SK-N-SH (cell line): ENCODE measurements around the gene MACROD2. TPM values are rescaled to one million over a fixed set of nuclear protein-coding genes. Genes with fewer than 3 reads are reported as not detected.

ENCODE experiments used
- CTCF ChIA-PET: fragments of 300-600, 350-600 bp; formaldehyde crosslinking; extraction: SDS; loops from one replicate; lab custom pipeline; 2021; lab: Yijun Ruan, JAX
- POLR2A ChIA-PET: fragments of 350-600 bp; sonication (Branson Sonifier 250); formaldehyde crosslinking; extraction: SDS; loops from one replicate; lab custom pipeline; 2020; ENCODE audit warnings: antibody characterized with exemption, inconsistent platforms; lab: Yijun Ruan, JAX
- DNase-seq: peaks from one replicate; pipeline ENCODE4 v3.0.0; 2012
- H2AFZ ChIP-seq: fragments of 200-600 bp; sonication (generic); 2 replicates; pipeline ENCODE4 v1.8.1; 2016; ENCODE audit warnings: antibody characterized with exemption, mild to moderate bottlenecking, low read depth
- H3F3A ChIP-seq: fragments of 200-600 bp; sonication (generic); replicated peaks from 2 replicates; pipeline ENCODE3; 2016; ENCODE audit warnings: antibody characterized with exemption, mild to moderate bottlenecking; ENCODE audit not compliant: insufficient read depth
- H3K27ac ChIP-seq, 2 experiments: fragments of 200-500 bp in 1 of 2; fragments of 200-600 bp in 1 of 2; sonication (Bioruptor generic) in 1 of 2; sonication (generic), shearing (Covaris generic) in 1 of 2; 2 replicates each; pipeline versions ENCODE4 v1.5.1 to v1.6.1; 2014 to 2016; ENCODE audit warnings: low read depth in 2 of 2, inconsistent platforms in 1 of 2, low read length in 1 of 2, mild to moderate bottlenecking in 1 of 2, mixed read lengths in 1 of 2
- H3K27me3 ChIP-seq: fragments of 200-600 bp; sonication (generic), shearing (Covaris generic); 2 replicates; pipeline ENCODE4 v1.6.1; 2016; ENCODE audit warnings: mixed run types; ENCODE audit not compliant: insufficient read depth
- H3K36me3 ChIP-seq, 2 experiments: fragments of 200-500 bp in 1 of 2; fragments of 200-600 bp in 1 of 2; sonication (Bioruptor generic) in 1 of 2; sonication (generic) in 1 of 2; replicated peaks in 1 of 2; 2 replicates each; pipeline versions ENCODE3 to v1.5.1; 2014 to 2016; ENCODE audit warnings: low read length in 1 of 2, mild to moderate bottlenecking in 1 of 2; ENCODE audit not compliant: insufficient read depth in 2 of 2, control insufficient read depth in 1 of 2
- H3K4me1 ChIP-seq, 2 experiments: fragments of 200-500 bp in 1 of 2; fragments of 200-600 bp in 1 of 2; sonication (Bioruptor generic) in 1 of 2; sonication (generic), shearing (Covaris generic) in 1 of 2; 2 replicates each; pipeline versions ENCODE4 v1.5.1 to v1.6.1; 2014 to 2016; ENCODE audit warnings: low read depth in 1 of 2, low read length in 1 of 2, mixed run types in 1 of 2; ENCODE audit not compliant: insufficient read depth in 2 of 2, control insufficient read depth in 1 of 2
- H3K4me2 ChIP-seq: fragments of 200-600 bp; sonication (generic), shearing (Covaris generic); 2 replicates; pipeline ENCODE4 v1.6.1; 2017; ENCODE audit warnings: mixed run types
- H3K4me3 ChIP-seq, 2 experiments: fragments of 200-500 bp in 1 of 2; fragments of 200-600 bp in 1 of 2; sonication (Bioruptor generic) in 1 of 2; sonication (generic), shearing (Covaris generic) in 1 of 2; 2 replicates each; pipeline versions ENCODE4 v1.5.1 to v1.8.1; 2014 to 2016; ENCODE audit warnings: low read depth in 2 of 2, inconsistent platforms in 1 of 2, low read length in 1 of 2, mild to moderate bottlenecking in 1 of 2, mixed read lengths in 1 of 2, moderate library complexity in 1 of 2
- H3K79me2 ChIP-seq: fragments of 200-600 bp; sonication (generic); 2 replicates; pipeline ENCODE4 v1.8.1; 2017; ENCODE audit warnings: mild to moderate bottlenecking; ENCODE audit not compliant: insufficient read depth
- H3K9ac ChIP-seq: fragments of 200-600 bp; sonication (generic); 2 replicates; pipeline ENCODE4 v1.6.1; 2017; ENCODE audit warnings: mixed run types
- H3K9me2 ChIP-seq: fragments of 200-600 bp; sonication (generic); 2 replicates; pipeline ENCODE4 v1.6.1; 2017; ENCODE audit warnings: mixed run types
- H3K9me3 ChIP-seq: fragments of 200-600 bp; sonication (generic); 2 replicates; pipeline ENCODE4 v1.6.1; 2017; ENCODE audit warnings: mixed run types, mild to moderate bottlenecking, moderate library complexity
- H4K20me1 ChIP-seq: fragments of 200-600 bp; sonication (generic); 2 replicates; pipeline ENCODE4 v1.6.1; 2017; ENCODE audit warnings: mild to moderate bottlenecking, mixed run types; ENCODE audit not compliant: insufficient read depth
- CTCF ChIP-seq: fragments of 200-600 bp; sonication (generic); IDR thresholded peaks from 2 replicates; pipeline ENCODE4 v1.6.1; 2017; ENCODE audit warnings: antibody characterized with exemption, mild to moderate bottlenecking, moderate library complexity
- FOSL2 ChIP-seq: IDR thresholded peaks from 2 replicates; pipeline ENCODE4 v1.4.0; 2012; ENCODE audit warnings: low read depth, mild to moderate bottlenecking, moderate library complexity, borderline replicate concordance
- FOXM1 ChIP-seq: IDR thresholded peaks from 2 replicates; pipeline ENCODE4 v1.4.0; 2012; ENCODE audit warnings: low read depth, mild to moderate bottlenecking
- GABPA ChIP-seq: IDR thresholded peaks from 2 replicates; pipeline ENCODE4 v1.4.0; 2012; ENCODE audit warnings: low read depth, mild to moderate bottlenecking
- GATA2 ChIP-seq: sonication (generic); formaldehyde crosslinking; IDR thresholded peaks from 2 replicates; pipeline ENCODE4 v1.5.0; 2020; ENCODE audit warnings: mild to moderate bottlenecking, missing genetic modification reagents
- MEF2A ChIP-seq: IDR thresholded peaks from 2 replicates; pipeline ENCODE4 v1.4.0; 2012; ENCODE audit warnings: low read depth, borderline replicate concordance
- NFIC ChIP-seq: IDR thresholded peaks from 2 replicates; pipeline ENCODE4 v1.4.0; 2012; ENCODE audit warnings: borderline replicate concordance
- NRF1 ChIP-seq: IDR thresholded peaks from 2 replicates; pipeline ENCODE4 v1.6.1; 2012; ENCODE audit warnings: low read depth, mild to moderate bottlenecking, low read length
- PBX3 ChIP-seq: IDR thresholded peaks from 2 replicates; pipeline ENCODE4; 2012
- POLR2AphosphoS5 ChIP-seq: IDR thresholded peaks from 2 replicates; pipeline ENCODE4 v1.6.1; 2012; ENCODE audit warnings: low read depth, low read length
- RCOR1 ChIP-seq: fragments of 150-350 bp; IDR thresholded peaks from 2 replicates; pipeline ENCODE4 v1.6.1; 2017; ENCODE audit warnings: antibody characterized with exemption, low read length
- RXRA ChIP-seq: IDR thresholded peaks from 2 replicates; pipeline ENCODE4 v1.4.0; 2012; ENCODE audit warnings: low read depth, mild to moderate bottlenecking, borderline replicate concordance
- SIN3A ChIP-seq: IDR thresholded peaks from 2 replicates; pipeline ENCODE4 v1.6.1; 2012; ENCODE audit warnings: low read depth, mild to moderate bottlenecking, low read length, moderate library complexity, borderline replicate concordance
- SMC3 ChIP-seq: IDR thresholded peaks from 2 replicates; pipeline ENCODE4 v1.6.1; 2012; ENCODE audit warnings: low read depth, low read length, improper control_type of control experiment
- TAF1 ChIP-seq: IDR thresholded peaks from 2 replicates; pipeline ENCODE4 v1.6.1; 2012; ENCODE audit warnings: low read depth, mild to moderate bottlenecking, low read length, moderate library complexity, borderline replicate concordance
- TCF12 ChIP-seq: IDR thresholded peaks from 2 replicates; pipeline ENCODE4 v1.4.0; 2012
- TEAD4 ChIP-seq: IDR thresholded peaks from 2 replicates; pipeline ENCODE4 v1.4.0; 2012; ENCODE audit warnings: mild to moderate bottlenecking, borderline replicate concordance; ENCODE audit not compliant: insufficient read depth
- USF1 ChIP-seq: IDR thresholded peaks from 2 replicates; pipeline ENCODE4 v1.4.0; 2012; ENCODE audit warnings: low read depth, borderline replicate concordance
- WGBS: methylation state at CpG from one replicate; pipeline ENCODE4 v1.1.6; 2017; ENCODE audit warnings: low lambda C conversion rate; 5-methylcytosine and 5-hydroxymethylcytosine counted together
- polyA plus RNA-seq, 3 experiments: library from polyadenylated mRNA; depleted of rRNA; stranded (reverse); fragments of >200 nt; gene quantifications; 2 replicates each; pipeline ENCODE4 v1.2.3, GENCODE V29; 2012

Gene MACROD2
- polyA plus RNA-seq, 1 of the 3 experiments (the other 2 are of a cell fraction) = 0.33 TPM

GRCh38 chr20:14707865-14708596, 712.7 kb downstream of the MACROD2 start:
- POLR2A ChIA-PET = no interaction called here
- Histone ChIP-seq H3K36me3 (no peaks in the 10 kb centered on the region), H3K9me2 (no peaks in the 10 kb centered on the region), H3K4me1 (peaks cover 8 to 9% of the 10 kb centered on the region in 2 experiments; a peak in 3 of 4 replicates), H3K4me3 (no peak overlapping the region), H3K27me3 (no peaks in the 10 kb centered on the region)
- no peak for DNase-seq
- no peak for TF ChIP-seq RXRA
- TF ChIP-seq TEAD4 = no peak
- TF ChIP-seq FOSL2 = no peak
- TF ChIP-seq, all 33 proteins: peak for 0
- Histone ChIP-seq H3K27ac (no peak overlapping the region), H3K9ac (no peak overlapping the region), H3F3A (no peaks in the 10 kb centered on the region), H2AFZ (no peak overlapping the region), H3K4me2 (no peak overlapping the region), H4K20me1 (no peaks in the 10 kb centered on the region), H3K9me3 (no peaks in the 10 kb centered on the region), H3K79me2 (no peaks in the 10 kb centered on the region)
- WGBS = 77% methylated on average over 2 of the region's 2 CpGs
- CTCF ChIA-PET = interaction anchor here (1.0 to 1.4 kb wide), 3 partner anchors 9 to 371 kb away, joined by 3 to 5 read pairs (median 4); partner anchors contain the start of gene FLRT3

DNA sequence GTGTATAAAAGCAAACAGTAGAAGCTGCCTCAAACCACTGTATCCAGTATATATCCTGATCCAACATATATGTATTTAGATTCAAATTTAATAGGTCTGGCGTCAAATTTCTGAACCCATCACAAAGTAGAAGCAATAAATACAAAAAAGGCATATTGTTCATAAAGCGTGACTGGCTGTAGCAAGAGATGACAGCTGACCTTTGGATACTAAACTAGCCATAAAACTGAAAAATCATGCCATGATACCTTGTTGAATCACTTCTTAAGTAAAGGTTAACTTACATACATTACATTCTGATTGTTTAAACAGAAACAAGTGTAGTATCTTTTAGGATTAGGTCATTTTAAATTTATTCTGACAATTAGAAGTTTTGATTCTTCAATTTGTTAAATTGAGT, 714.1 kb downstream of the MACROD2 start:
- H3K27me3 ChIP-seq = no peaks in the 10 kb centered on the region
- no peak overlapping the region for H3K27ac ChIP-seq
- CTCF ChIA-PET = interaction anchor here (0.7 to 1.4 kb wide), 2 partner anchors 10 to 324 kb away, joined by 3 to 5 read pairs; no protein-coding TSS in a partner anchor
- no peaks in the 10 kb centered on the region for H4K20me1 ChIP-seq
- H3K4me3 ChIP-seq = no peak overlapping the region
- H2AFZ ChIP-seq = no peak overlapping the region
- POLR2A ChIA-PET = no interaction called here
- H3K79me2 ChIP-seq = no peaks in the 10 kb centered on the region
- no peaks in the 10 kb centered on the region for H3K9me2 ChIP-seq
- no peak overlapping the region for H3K9ac ChIP-seq
- no peaks in the 10 kb centered on the region for H3F3A ChIP-seq
- no peak overlapping the region for H3K4me2 ChIP-seq
- H3K4me1 ChIP-seq = peaks cover 8 to 9% of the 10 kb centered on the region in 2 experiments; a peak in 3 of 4 replicates
- TF ChIP-seq SIN3A (no peak), POLR2AphosphoS5 (no peak), CTCF (no peak), NRF1 (no peak), TCF12 (no peak)
- no peak for DNase-seq
- 89% methylated on average over 2 of the region's 2 CpGs for WGBS
- H3K36me3 ChIP-seq = no peaks in the 10 kb centered on the region
- H3K9me3 ChIP-seq = no peaks in the 10 kb centered on the region

GRCh38 chr20:14710951-14711350, 715.6 kb downstream of the MACROD2 start:
- CTCF ChIA-PET = interaction anchor here (2.3 kb wide), 1 partner anchor 374 kb away, joined by 5 read pairs; the partner anchor contains the start of gene FLRT3
- Histone ChIP-seq H3K4me2 (no peak overlapping the region), H3K27me3 (no peaks in the 10 kb centered on the region), H4K20me1 (no peaks in the 10 kb centered on the region), H3K4me1 (peaks cover 8 to 9% of the 10 kb centered on the region in 2 experiments; a peak in 3 of 4 replicates), H3K9me3 (no peaks in the 10 kb centered on the region), H3K27ac (no peak overlapping the region), H3K79me2 (no peaks in the 10 kb centered on the region), H3F3A (no peaks in the 10 kb centered on the region), H2AFZ (peak overlapping the region; percentile 5; the same call in 1 of the 2 replicates), H3K9me2 (no peaks in the 10 kb centered on the region), H3K9ac (no peak overlapping the region), H3K4me3 (no peak overlapping the region), H3K36me3 (no peaks in the 10 kb centered on the region)
- POLR2A ChIA-PET = no interaction called here
- no peak for DNase-seq
- WGBS = 86% methylated on average over 2 of the region's 2 CpGs
- no peak for TF ChIP-seq USF1
- TF ChIP-seq NFIC = no peak
- no peak for TF ChIP-seq RCOR1
- no peak for TF ChIP-seq SMC3
- no peak for TF ChIP-seq MEF2A
- no peak for TF ChIP-seq PBX3
- TF ChIP-seq GATA2 = no peak
- no peak for TF ChIP-seq TEAD4
- no peak for TF ChIP-seq FOXM1
- no peak for TF ChIP-seq NRF1
- no peak for TF ChIP-seq GABPA
- TF ChIP-seq TCF12 = no peak
- TF ChIP-seq POLR2AphosphoS5 = no peak
- TF ChIP-seq TAF1 = no peak
